Stimulated activated CD4-positive, alpha-beta T cell treated with anti-CD3 and anti-CD28 coated beads, Interleukin-15, amount 100 ng/mL, for 48 hours (primary cell): Measurements from ENCODE around the gene SND1.

ENCODE experiments used
- DNase-seq, 2 donors: peaks; one replicate each; pipeline ENCODE4 v3.0.0-alpha.2; 2020; ENCODE audit warnings: low read depth in 2 of 2

SND1 gene

GRCh38 chr7:128136215-128136597, 484.2 kb downstream of the SND1 start:
- no peak for DNase-seq

GRCh38 chr7:128137181-128137580, 485.2 kb downstream of the SND1 start:
- no peak for DNase-seq

GRCh38 chr7:128139406-128139805, 487.4 kb downstream of the SND1 start:
- no peak for DNase-seq

- DNase-seq, result no peak
These were observed 489.7 kb downstream of the SND1 start for GRCh38 chr7:128141683-128142195.
